NCI-H2029 (cell line): ENCODE data around the gene GAS2L2.

Experiments used
- DNase-seq: peaks from one replicate; lab custom pipeline; 2025; lab: John Stamatoyannopoulos, UW

GAS2L2 gene

DNA sequence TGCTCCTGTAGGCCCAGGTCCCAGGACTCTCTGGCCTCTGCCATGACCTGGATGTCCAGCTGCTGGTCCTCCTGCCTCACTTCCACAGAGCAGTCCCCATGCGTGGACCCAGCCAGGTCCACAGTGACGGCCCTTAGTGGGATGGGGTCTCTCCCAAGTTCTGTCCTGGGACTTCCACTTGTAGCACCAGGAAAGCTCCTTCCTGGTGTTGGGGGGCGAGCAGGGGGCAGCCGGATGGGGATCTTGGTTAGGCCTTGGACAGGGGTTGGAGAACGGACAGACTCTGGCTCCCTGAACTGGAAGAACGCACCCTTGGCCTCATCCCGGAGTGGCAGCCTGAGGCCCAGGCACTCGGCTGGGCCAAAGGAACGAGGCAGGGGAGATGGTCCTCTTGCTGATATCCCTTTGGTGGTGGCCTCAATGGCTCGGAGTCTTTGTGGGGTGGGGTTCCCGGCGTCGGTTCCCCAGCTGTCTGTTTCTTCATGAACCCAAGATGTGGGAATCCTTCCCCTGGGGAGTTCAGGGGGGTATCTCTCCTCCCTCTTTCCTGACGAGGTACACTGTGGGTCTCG, 7.2 kb downstream of the GAS2L2 start:
- no peak for DNase-seq

DNA sequence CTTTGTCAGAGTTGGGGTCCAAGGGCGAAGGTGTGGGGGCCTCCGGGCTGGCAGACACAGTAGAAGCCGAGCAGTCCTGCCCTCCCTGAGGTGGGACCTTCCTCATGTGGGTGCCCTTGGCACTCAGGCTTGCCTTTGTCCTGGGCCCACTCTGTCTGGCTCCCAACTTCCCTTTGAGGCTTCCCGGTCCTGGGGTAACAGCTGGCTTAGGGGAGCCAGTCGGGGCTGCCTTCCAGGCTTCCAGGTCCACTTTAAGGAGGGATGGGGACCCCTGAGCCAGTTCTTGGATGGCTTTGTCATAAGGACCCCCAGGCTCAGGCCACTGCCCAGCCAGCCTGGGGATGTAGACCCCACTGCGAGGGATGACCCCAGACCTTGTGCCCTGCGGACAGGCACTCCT, 7.8 kb downstream of the GAS2L2 start:
- DNase-seq: no peak

DNA sequence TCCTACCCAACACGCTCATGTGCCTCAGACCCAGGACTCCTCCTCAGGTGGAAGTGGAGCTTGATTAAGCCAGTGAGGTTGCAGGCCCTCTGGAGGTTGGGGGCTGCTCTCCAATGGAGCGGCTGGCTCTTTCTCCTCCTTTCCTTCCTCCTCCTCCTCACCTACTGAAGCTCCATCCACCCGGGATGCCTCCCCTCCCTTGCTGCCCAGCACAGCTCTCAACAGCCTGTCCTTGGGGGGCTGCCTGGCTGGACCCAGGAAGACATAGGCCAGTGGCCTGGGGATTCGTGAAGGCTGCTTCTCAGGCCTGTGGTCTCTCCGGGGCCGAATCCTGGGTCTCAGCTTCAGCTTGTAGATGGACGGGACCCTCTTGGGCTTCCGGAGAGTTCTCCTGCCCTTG, 8.2 kb downstream of the GAS2L2 start:
- no peak for DNase-seq

DNA sequence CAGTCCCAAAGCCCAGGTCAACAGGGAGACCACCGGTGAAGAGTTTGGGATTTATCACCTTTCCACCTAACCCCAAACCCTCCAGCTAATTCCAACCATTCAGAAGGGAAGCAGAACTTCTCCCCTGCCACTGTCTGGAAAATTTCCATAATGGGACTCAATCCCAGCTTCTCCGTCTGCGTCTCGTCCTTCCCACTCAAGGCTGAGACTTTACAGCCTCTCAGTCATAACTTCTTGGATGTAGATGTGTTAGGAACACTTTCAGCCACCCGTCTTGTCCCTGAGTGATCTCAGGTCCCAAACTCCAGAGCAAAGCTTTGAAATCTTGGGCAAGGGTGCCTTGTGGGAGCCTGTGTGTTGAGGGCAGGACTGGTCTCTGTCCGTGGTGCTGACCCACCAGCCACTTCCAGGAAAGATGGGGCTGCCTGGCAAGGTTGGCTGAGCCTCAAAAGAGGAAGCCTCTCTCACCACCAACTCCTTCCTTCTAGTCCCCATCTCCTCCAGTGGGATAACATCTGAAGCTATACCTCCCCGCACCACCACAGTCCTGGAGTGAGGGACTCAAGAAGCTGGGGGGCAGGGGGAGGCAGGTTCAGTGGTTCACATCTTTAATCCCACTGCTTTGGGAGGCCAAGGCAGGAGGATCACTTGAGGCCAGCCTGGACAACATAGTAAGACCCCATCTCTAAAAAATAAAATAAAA, 9.3 kb downstream of the GAS2L2 start:
- DNase-seq: no peak

DNA sequence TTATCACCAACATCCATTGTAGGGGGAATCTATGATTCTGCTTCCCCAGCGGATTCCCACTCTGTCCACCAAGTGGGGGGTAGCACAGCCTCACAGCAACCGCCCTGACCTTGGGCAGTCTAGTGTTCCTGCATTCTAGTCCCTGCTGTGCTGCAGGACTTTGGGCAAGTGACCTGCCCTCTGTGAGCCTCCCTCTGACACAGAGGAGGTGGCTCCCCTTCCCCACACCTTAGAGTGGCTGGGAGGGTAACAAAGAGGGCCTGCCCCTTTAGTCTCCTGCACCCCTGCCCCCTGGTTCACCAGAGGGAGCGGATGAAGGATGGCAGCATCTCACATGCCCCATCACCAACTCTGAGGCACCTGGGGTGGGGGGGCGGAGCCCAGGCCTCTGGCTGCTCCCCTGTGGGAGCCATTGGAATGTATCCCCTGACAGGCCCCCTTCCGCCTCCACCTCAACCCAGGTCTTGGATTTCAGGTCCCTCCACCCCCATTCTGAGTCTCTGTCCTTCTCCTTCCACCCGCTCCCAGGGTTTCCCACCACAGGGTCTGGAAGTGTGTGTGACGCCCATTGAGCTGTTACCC, 10.1 kb downstream of the GAS2L2 start:
- no peak for DNase-seq

DNA sequence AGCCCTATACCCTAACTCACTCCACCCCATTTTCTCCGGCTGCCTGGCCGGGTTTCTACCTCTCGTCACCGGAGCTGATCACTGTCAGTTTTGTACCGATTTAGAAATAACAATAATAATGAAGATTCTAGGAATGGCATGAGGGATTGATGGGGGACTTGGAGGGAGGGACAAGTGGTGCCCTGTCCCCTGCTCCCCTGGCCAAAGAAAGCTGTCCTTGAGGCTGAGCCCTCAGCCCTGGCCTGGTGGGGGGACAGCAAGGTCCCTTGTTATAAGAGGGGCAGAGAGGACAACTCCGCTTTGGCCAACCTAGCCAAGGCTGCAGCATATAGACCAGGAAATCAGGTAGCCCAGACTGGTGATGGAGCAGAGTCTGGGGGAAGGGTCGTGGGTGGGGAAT, 10.5 kb downstream of the GAS2L2 start:
- DNase-seq: no peak

DNA sequence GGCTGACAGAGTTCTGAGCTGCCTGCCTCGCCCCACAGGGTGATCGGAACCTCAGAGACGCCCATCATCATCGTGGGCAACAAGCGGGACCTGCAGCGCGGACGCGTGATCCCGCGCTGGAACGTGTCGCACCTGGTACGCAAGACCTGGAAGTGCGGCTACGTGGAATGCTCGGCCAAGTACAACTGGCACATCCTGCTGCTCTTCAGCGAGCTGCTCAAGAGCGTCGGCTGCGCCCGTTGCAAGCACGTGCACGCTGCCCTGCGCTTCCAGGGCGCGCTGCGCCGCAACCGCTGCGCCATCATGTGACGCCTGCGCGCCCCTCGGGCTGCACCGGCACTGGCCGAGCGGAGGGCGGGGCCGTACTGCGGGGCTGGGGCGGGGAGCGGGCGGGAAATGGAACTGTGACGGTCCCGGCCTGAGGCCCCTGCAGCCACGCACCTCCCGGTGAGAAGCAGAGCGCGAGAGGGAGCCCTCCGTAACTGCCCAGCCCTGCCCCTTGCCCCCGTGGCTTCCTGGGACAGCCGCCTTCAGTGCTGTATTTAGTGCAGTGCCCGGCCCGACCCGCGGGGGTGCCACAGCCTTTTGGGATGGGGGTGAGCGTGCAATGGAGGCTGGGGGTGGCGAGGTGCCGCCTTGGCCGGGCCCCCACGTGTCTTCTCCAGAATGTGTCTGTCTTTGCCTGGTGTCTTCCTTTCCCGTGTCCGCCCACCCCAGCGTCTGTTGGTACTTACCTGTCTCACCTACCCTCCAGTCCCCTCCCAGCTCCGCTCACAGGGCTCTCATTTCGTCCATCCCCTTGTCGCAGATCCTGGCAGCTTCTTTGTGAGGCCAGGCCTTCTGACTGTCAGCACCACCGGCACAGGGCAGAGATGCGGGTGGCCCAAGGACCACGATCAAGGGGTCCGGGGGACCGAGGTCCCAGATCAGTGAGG, 11.8 kb downstream of the GAS2L2 start:
- DNase-seq: peak; percentile 29

DNA sequence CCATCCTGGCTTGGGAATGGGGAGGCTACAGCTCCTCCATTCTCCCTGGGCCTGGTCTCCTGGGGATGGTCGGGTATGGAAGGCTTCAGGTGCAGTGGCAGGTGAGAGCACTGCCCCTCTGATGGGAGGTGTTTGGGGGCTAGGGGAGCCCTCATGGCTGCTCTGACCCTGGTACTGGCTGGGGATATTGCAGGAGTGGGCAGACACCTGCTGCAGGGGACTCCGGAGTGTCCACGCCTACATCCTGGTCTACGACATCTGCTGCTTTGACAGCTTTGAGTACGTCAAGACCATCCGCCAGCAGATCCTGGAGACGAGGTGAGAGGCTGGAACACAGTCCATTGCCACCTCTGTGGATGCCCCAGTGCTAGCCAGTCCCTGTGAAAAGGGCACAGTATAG, 12.8 kb downstream of the GAS2L2 start:
- DNase-seq: no peak

DNA sequence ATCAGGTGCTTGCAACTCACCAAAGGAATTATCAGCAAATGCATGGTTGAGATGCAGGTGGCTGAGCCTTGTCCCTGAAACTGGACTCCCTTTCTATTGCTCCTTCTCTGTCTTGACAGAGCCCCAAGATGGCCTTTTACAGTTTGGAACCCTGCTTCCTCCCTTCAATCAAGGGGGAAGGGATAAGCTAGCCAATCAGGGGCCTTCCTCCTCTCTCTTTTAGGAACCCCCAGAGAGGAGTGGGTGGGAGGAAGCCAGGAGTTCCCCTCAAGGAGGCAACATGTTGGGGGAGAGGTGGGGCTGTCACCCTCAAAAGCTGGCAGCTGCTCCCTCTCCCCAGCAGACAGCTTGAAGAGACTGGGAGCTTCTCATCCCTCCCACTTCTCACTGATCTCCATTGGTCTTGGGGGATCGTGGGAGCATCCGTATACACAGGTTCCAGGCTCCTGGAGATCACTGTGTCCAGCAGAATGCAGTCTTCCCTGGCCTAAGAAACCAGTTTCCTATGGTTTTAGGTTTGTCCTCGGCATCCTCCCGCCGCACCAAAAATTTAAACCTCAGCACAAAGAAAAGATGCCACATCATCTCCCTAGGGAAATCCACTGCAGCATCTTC, 14.4 kb downstream of the GAS2L2 start:
- DNase-seq: no peak

DNA sequence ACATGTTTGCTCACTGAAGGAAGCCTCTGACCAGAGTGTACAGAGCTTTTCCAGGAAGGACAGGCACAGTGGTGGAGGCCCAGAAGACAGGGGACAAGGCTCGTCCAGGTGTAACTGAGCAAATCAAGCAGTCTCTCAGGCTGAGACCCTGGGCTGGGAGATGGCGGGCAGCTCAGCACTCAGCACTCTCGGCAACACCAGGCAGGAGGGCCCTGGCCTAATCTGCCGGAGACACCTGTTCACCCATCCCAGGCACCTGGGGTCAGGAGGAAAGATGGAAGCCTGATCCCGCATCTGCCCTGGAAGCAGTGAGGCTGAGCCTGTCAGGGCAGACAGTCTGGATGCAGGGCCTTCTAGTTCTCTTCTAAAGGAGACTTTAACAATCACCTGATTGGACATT, 16.8 kb downstream of the GAS2L2 start:
- no peak for DNase-seq

DNA sequence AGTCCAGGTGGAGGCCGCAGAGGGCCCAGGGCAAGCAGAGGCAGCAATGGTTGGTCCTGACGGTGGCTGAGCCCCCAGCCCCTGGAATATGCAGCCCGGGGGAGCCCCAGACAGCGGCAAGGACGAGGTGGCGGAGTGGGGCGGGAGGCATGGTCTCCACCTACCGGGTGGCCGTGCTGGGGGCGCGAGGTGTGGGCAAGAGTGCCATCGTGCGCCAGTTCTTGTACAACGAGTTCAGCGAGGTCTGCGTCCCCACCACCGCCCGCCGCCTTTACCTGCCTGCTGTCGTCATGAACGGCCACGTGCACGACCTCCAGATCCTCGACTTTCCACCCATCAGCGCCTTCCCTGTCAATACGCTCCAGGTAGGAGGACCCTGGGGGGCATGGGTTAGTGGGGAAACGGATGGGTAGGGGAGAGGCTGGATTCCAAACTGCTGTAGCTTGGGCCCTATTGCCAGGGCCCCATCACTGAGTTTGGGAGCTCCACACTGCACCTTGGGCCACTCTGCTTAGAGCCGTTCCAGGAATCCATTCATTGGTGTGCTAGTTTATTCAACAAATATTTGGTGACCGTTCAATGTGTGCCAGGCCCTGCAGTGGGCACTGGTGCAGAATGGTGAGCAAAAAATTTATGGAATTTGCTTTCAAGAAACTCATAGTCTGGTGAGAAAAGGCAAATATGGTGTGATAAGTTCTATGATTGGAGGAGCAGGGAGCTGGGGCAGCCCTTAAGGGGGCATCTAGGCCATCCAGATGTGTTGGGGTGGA, 17.8 kb downstream of the GAS2L2 start:
- no peak for DNase-seq

DNA sequence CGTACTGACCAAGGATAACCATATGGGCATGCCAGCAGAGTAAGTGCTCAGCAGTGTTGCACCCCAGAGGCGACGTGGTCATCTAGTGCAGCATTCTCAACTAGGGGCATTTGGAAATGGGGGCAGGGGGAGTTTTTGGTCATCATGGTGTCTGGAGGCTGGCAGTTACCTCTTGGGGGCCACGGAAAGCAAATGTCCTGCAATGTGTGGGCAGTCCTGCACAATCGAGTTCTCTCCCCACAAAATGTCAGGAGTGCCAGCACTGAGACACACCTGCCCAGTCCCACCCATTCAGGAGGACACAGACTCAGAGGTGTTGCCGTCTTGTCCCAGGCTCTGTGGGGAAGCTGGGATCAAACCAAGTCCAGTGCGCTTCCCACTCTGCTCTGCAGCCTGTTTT, 18.6 kb downstream of the GAS2L2 start:
- no peak for DNase-seq

DNA sequence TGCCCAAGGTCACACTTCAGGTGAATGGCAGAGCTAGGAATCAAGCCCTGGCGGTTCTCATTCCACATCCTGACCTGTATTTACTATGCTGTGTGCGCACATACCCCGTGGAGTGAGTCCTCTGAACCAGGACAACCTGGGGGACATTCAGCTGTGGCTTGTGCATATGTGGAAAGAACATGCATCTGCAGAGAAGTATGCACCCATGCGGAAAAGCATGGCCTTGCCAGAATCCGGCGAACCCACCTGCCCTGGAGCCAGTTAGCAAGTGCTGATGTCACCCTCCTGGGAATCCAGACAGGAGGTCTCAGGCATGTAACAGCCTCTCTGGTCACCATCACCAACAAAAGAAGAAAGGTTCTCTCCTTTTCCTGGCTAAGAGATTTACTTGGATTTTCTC, 19.7 kb downstream of the GAS2L2 start:
- no peak for DNase-seq

DNA sequence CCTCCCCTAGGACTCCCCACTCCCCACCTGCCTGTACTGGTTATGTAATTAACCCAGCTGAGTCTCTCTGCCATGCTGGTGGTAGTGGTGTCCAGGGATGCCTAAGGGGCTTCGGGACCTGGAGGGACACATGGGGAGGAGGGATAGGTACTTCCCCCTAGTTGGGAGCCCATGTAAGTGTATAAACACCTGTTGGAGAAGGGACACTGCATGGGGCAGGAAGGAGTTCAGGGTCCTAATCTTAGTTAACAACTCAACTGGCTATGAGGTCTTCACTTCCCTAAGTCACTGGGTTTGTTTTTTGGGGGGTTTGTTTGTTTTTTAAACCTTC, 20.3 kb downstream of the GAS2L2 start:
- no peak for DNase-seq

DNA sequence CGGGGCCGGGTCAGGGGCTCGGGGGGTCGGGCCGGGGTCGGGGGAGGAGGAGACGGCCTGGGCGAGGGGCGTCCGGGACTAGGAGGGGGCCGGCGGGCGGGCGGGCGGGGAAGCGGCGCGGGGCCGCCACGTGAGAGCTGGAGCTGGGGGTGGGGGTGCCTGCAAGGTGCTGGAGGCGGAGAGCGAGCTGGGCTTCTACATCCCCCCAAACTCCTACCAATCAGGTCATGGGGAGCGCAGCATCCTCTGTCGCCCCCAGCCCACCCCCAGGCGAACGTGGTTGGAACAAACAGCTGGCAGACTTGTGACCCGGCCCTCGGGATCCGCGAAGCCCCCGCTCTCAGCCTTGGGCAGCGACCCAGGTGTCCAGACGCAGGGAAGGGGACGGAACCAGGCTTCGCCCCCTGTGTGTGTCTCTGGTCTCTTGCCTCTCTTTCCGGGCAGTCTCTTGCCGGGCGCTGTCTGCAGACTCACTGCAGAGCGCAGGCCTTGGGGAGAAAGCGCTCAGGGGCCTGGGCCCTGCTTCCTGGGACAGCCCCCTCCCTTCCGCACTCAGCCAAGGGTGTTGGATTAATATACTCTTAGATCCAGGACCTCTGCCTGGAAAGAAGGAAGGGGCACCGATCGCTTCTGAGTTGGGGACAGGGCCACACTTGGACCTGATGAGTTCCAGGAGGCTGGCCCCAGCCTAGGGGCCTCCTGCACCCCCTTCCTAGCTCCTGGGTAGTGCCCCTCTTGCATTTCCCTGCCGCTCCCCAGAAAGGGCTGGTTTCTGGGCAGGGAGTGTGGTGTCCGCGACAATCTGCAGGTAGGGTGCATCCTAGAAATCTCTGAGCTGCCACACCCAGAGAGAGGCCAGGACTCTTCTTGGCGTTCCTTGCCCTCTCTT, 20.9 kb downstream of the GAS2L2 start:
- DNase-seq: no peak

DNA sequence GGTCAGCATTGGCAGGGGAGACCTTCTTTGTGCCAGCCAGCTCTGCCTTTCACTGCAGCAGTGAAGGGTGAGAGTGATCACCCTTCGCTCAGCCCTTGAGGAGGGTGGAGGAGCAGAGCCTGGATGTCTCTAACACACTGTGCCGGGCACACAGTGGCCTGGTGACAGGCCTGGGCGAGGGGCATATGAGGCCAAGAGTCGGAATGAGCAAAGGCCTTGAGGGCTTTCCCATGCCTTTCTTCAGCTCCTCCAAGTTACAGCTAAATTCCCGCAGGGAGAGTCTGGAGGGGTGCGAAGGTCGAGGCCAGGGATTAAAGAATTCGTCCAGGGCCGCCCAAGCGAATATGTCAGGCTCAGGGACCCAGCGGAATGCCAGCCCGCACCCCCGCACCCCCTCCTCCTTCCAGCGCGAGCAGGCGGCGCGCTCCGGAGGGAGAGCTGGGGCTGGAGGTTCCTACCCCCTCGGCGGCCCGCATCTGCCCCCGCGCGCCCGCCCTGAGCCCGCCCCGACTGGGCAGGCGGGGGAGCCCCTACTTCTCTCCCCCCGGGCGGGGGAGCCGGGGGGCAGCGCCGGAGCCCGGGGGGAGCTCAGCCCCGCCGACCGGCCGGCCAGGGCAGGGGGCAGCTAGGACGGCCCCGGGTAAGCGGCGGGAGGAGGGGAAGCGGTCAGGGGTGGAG, 21.7 kb downstream of the GAS2L2 start, which contains the start of gene RASL10B:
Gene RASL10B (plus strand): TSS at position 401 of the 678 bp plus-strand sequence. CDS start 3,546 bp downstream, outside the sequence.
- peak; percentile 4 for DNase-seq

DNA sequence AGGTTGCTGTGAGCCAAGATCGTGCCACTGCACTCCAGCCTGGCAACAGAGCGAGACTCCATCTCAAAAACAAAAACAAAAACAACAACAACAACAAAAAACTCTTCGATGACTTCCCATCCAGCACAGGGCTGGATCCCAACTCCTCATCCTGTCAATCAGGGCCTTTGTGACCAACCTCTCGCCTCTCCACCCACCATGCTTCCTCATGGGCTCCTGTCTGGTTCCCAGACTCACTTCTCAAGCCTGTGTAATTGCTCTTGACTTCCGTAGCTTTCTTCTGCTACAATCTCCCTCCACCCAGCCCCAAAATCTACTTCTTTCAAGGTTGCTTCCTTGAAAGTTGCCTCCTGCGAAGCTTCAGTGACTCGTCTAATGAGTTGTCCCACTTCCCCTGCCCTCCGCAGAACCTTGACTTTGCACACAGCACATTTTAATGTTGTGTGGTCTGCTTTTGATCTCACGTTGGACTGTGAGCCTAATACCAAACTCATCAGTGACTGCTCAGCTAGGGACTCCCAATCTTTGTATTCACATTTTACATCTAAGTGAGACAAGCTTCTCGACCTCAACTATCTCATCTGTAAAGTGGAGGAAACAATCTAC, 22.5 kb downstream of the GAS2L2 start:
- no peak for DNase-seq

DNA sequence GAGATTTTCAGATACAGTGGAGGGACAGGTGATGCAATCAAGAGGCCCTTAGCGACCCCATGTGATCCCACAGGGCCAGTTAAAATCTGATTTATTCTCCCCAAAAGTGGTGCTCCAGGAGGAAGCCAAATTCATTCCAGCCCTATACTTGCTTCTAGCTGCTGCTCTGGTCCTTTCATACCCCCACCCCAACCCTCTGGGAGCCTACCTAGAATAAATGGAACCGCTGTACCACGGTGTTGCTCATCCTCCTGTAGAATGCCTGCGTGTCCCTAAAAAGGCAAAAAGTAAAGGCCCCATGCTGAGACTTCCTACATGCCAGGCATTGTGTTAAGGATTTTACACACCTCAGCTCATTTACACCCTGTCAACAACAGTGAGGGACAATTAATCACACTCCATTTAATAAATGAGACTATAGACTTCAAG, 23.6 kb downstream of the GAS2L2 start:
- DNase-seq: no peak

DNA sequence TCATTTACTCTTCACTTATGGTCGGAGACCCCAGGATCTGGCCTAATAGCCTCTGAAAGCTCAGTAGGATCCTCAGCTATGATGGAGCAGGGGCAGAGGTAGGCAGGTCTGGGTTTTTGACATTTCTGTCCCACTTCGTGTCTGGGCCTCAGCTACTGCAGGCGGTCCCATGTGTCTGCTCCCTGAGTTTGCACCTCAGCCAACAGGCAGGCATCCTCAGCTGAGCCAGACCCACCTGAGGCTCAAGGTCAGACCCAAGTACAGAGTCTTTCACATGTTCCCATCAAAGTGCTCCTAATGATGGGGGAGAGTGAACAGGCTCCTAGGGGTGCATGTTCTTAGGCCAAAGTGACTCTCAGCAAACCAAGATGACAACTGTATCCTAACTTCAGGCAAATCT, 24.5 kb downstream of the GAS2L2 start:
- no peak for DNase-seq
